HCT116 (cell line): Measurements from ENCODE around the gene TSC22D1. TPM values are rescaled to one million over a fixed set of nuclear protein-coding genes. Genes with fewer than 3 reads are reported as not detected.

Experiments used
- ATAC-seq: fragments of 200-7000 bp; cut with Tn5 transposase; 2 replicates; pipeline ENCODE4 v1.9.1; 2020; ENCODE audit warnings: mild to moderate bottlenecking, moderate library complexity
- BruUV-seq: library from RNA; stranded (reverse); fragments of 400-500 nt; replicated peaks from 2 replicates; lab custom pipeline; 2021; lab: Mats Ljungman, UMichigan
- CTCF ChIA-PET: fragments of 300-600 bp; sonication (Branson Sonifier 250); formaldehyde crosslinking; loops from one replicate; lab custom pipeline; 2021; ENCODE audit warnings: antibody characterized with exemption; lab: Charles Lee
- POLR2A ChIA-PET: fragments of 300-600, 350-600 bp; sonication (Branson Sonifier 250); formaldehyde crosslinking; loops from one replicate; lab custom pipeline; 2021; ENCODE audit warnings: antibody characterized with exemption; lab: Charles Lee
- RAD21 ChIA-PET, 2 experiments: fragments of 300-600 bp; sonication (Branson Sonifier 250); formaldehyde crosslinking; loops; one replicate each; lab custom pipeline; 2023; ENCODE audit warnings: low total read pairs in 2 of 2; ENCODE audit not compliant: uncharacterized antibody in 2 of 2, unreplicated experiment in 2 of 2, low non-redundant PET in 1 of 2; lab: Charles Lee
- DNase-seq: peaks from one replicate; pipeline ENCODE4 v3.0.0-alpha.2; 2010; ENCODE audit warnings: low read depth, low spot score
- H2AFZ ChIP-seq: fragments of 200-600 bp; shearing (Covaris generic), sonication (generic); 2 replicates; pipeline ENCODE4 v1.6.1; 2017; ENCODE audit warnings: low read depth, mixed run types, mixed read lengths, antibody characterized with exemption, low read length; ENCODE audit not compliant: poor library complexity, severe bottlenecking
- H3K27ac ChIP-seq: 2 replicates; pipeline ENCODE4 v1.5.1; 2012; ENCODE audit warnings: low read depth, low read length
- H3K27me3 ChIP-seq: fragments of 200-600 bp; sonication (generic); 2 replicates; pipeline ENCODE4 v1.6.1; 2016; ENCODE audit warnings: mixed run types, low read length, mixed read lengths; ENCODE audit not compliant: insufficient read depth
- H3K36me3 ChIP-seq, 2 experiments: fragments of 200-500 bp in 1 of 2; fragments of 200-600 bp in 1 of 2; sonication (Bioruptor generic) in 1 of 2; sonication (generic) in 1 of 2; 2 replicates each; pipeline versions ENCODE4 v1.5.1 to v1.6.1; 2014 to 2016; ENCODE audit warnings: low read length in 2 of 2, inconsistent platforms in 1 of 2, mixed read lengths in 1 of 2, mixed run types in 1 of 2; ENCODE audit not compliant: insufficient read depth in 2 of 2, control insufficient read depth in 1 of 2
- H3K4me1 ChIP-seq, 2 experiments: fragments of 200-600 bp in 1 of 2; sonication (generic) in 1 of 2; 2 replicates each; pipeline versions ENCODE4 v1.5.1 to v1.6.1; 2012 to 2017; ENCODE audit warnings: low read length in 2 of 2, inconsistent platforms in 1 of 2, mild to moderate bottlenecking in 1 of 2, mixed read lengths in 1 of 2, mixed run types in 1 of 2, moderate library complexity in 1 of 2; ENCODE audit not compliant: insufficient read depth in 2 of 2, control insufficient read depth in 1 of 2
- H3K4me2 ChIP-seq: fragments of 200-600 bp; sonication (generic); 2 replicates; pipeline ENCODE4 v1.6.1; 2017; ENCODE audit warnings: mixed run types, low read length, mixed read lengths
- H3K4me3 ChIP-seq, 2 experiments: fragments of 200-600 bp in 1 of 2; sonication (generic) in 1 of 2; replicated peaks in 1 of 2; 2 replicates each; pipeline ENCODE4 v1.5.1; 2011 to 2016; ENCODE audit warnings: low read length in 2 of 2, control low read depth in 1 of 2, low read depth in 1 of 2, mild to moderate bottlenecking in 1 of 2, mixed read lengths in 1 of 2, mixed run types in 1 of 2
- H3K79me2 ChIP-seq: fragments of 200-600 bp; sonication (generic); 2 replicates; pipeline ENCODE4 v1.6.1; 2017; ENCODE audit warnings: mild to moderate bottlenecking, mixed run types, low read length, moderate library complexity, mixed read lengths; ENCODE audit not compliant: insufficient read depth
- H3K9ac ChIP-seq: fragments of 200-600 bp; sonication (generic); 2 replicates; pipeline ENCODE4 v1.6.1; 2016; ENCODE audit warnings: low read length, mixed read lengths
- H3K9me2 ChIP-seq: fragments of 200-600 bp; sonication (generic), shearing (Covaris generic); 2 replicates; pipeline ENCODE4 v1.6.1; 2017; ENCODE audit warnings: mixed run types, mild to moderate bottlenecking, moderate library complexity; ENCODE audit not compliant: insufficient read depth
- H3K9me3 ChIP-seq, 2 experiments: fragments of 200-500 bp in 1 of 2; fragments of 200-600 bp in 1 of 2; sonication (Bioruptor generic) in 1 of 2; sonication (generic) in 1 of 2; 2 replicates each; pipeline ENCODE4 v1.6.1; 2014 to 2017; ENCODE audit warnings: low read length in 2 of 2, mixed read lengths in 2 of 2, inconsistent platforms in 1 of 2, low read depth in 1 of 2, mild to moderate bottlenecking in 1 of 2, mixed run types in 1 of 2, moderate library complexity in 1 of 2; ENCODE audit not compliant: control insufficient read depth in 1 of 2, insufficient read depth in 1 of 2
- H4K20me1 ChIP-seq: fragments of 200-600 bp; sonication (generic), shearing (Covaris generic); 2 replicates; pipeline ENCODE4 v1.6.1; 2017; ENCODE audit warnings: mixed run types, mild to moderate bottlenecking, moderate library complexity; ENCODE audit not compliant: insufficient read depth
- CEBPB ChIP-seq: IDR thresholded peaks from 2 replicates; pipeline ENCODE4 v1.6.1; 2012; ENCODE audit warnings: low read depth
- CTCF ChIP-seq, 3 experiments: fragments of 200-600 bp in 1 of 3; sonication (generic) in 1 of 3; IDR thresholded peaks in 2 of 3; conservative IDR thresholded peaks in 1 of 3; 2 replicates each; pipeline ENCODE4 v1.5.1; 2012 to 2017; ENCODE audit warnings: low read depth in 2 of 3, low read length in 2 of 3, antibody characterized with exemption in 1 of 3, borderline replicate concordance in 1 of 3, control low read depth in 1 of 3, mild to moderate bottlenecking in 1 of 3, mixed read lengths in 1 of 3, mixed run types in 1 of 3, moderate library complexity in 1 of 3; ENCODE audit not compliant: insufficient read depth in 1 of 3
- EZH2 ChIP-seq: fragments of 200-600 bp; sonication (generic); IDR thresholded peaks from 2 replicates; pipeline ENCODE4 v1.6.1; 2017; ENCODE audit warnings: antibody characterized with exemption, mixed run types
- EZH2phosphoT487 ChIP-seq: fragments of 200-600 bp; IDR thresholded peaks from 2 replicates; pipeline ENCODE4 v1.6.1; 2018; ENCODE audit warnings: antibody characterized with exemption, borderline replicate concordance
- JUND ChIP-seq: IDR thresholded peaks from 2 replicates; pipeline ENCODE4 v1.6.1; 2012
- RAD21 ChIP-seq: IDR thresholded peaks from 2 replicates; pipeline ENCODE4 v1.6.1; 2012; ENCODE audit warnings: low read depth, mild to moderate bottlenecking
- SRF ChIP-seq: IDR thresholded peaks from 2 replicates; pipeline ENCODE4 v1.6.1; 2012; ENCODE audit warnings: low read depth
- TCF7L2 ChIP-seq: IDR thresholded peaks from 2 replicates; pipeline ENCODE4 v1.7.0; 2011; ENCODE audit warnings: borderline replicate concordance, inconsistent platforms; ENCODE audit not compliant: insufficient read depth, insufficient read length; ENCODE audit errors: extremely low read depth
- YY1 ChIP-seq: IDR thresholded peaks from 2 replicates; pipeline ENCODE4 v1.6.1; 2011; ENCODE audit warnings: low read length, low read depth, moderate library complexity, mild to moderate bottlenecking; ENCODE audit not compliant: insufficient replicate concordance; ENCODE audit errors: extremely low read depth
- ZBTB33 ChIP-seq: IDR thresholded peaks from 2 replicates; pipeline ENCODE4 v1.6.1; 2011; ENCODE audit warnings: mild to moderate bottlenecking, low read length, moderate library complexity; ENCODE audit not compliant: insufficient replicate concordance; ENCODE audit errors: extremely low read depth
- ZNF274 ChIP-seq: fragments of 200-500 bp; sonication (Bioruptor generic); IDR thresholded peaks from 2 replicates; pipeline ENCODE4 v1.6.1; 2014; ENCODE audit warnings: mild to moderate bottlenecking, low read depth, low read length, inconsistent platforms
- intact Hi-C: fragments of 100-400 bp; cut with micrococcal nuclease; formaldehyde crosslinking; loops from 2 replicates; pipeline ENCODE4 v1.10.0; 2022
- total RNA-seq: library from RNA; stranded (reverse); gene quantifications from one replicate; pipeline ENCODE4 v1.2.1, GENCODE V29; 2021; ENCODE audit not compliant: unreplicated experiment

The TSC22D1 gene
- total RNA-seq, 1 experiment from 2014 or later = 268 TPM

GRCh38 chr13:44463759-44464158 is 112.4 kb downstream of the TSC22D1 start:
- POLR2A ChIA-PET = interaction anchor here (2.2 kb wide), 1 partner anchor 27 kb away, joined by 8 read pairs; no protein-coding TSS in a partner anchor
- Histone ChIP-seq H3K9me2 (no peaks in the 10 kb centered on the region), H3K4me3 (no peak overlapping the region), H3K4me2 (no peak overlapping the region), H3K9ac (no peak overlapping the region), H3K4me1 (peaks cover 0 to 11% of the 10 kb centered on the region in 2 experiments; a peak in 2 of 4 replicates), H3K27me3 (no peaks in the 10 kb centered on the region), H2AFZ (no peak overlapping the region), H3K9me3 (no peaks in the 10 kb centered on the region), H3K36me3 (no peaks in the 10 kb centered on the region), H3K79me2 (peaks cover 2% of the 10 kb centered on the region; the same call in 1 of the 2 replicates), H4K20me1 (no peaks in the 10 kb centered on the region), H3K27ac (no peak overlapping the region)
- ATAC-seq = no peak
- no peak for DNase-seq
- RAD21 ChIA-PET = no interaction called here
- intact Hi-C loops = no loop called here
- CTCF ChIA-PET = interaction anchor here (0.8 to 1.8 kb wide), 3 partner anchors 221 to 558 kb away, joined by 4 to 6 read pairs (median 5); no protein-coding TSS in a partner anchor
- TF ChIP-seq RAD21 (no peak), TCF7L2 (no peak), ZBTB33 (no peak), JUND (no peak), CEBPB (no peak), YY1 (no peak), SRF (no peak), ZNF274 (no peak), EZH2 (no peak), EZH2phosphoT487 (no peak), CTCF (IDR thresholded peaks at IDR 0.05 in 2 of 3, conservative IDR thresholded peaks at IDR 0.05 in 1 of 3; ENCODE audit: borderline replicate concordance in 1 of 3, insufficient read depth in 1 of 3, low read depth in 2 of 3, low read length in 2 of 3) (no peak)
- BruUV-seq = no TSS peak
